HG03354 (cell line): ENCODE measurements around the gene DNASE2.
"Not testable (repeated sequence)": the region's sequence is repeated elsewhere in the genome, so short reads cannot be mapped to it uniquely, and the experiment has no call there.

Experiments used
- ATAC-seq: cut with Tn5 transposase; IDR thresholded peaks from one replicate; pipeline ENCODE4 v1.9.1; 2021; ENCODE audit warnings: mild to moderate bottlenecking; ENCODE audit not compliant: unreplicated experiment, poor library complexity, severe bottlenecking

DNASE2 gene, protein sequence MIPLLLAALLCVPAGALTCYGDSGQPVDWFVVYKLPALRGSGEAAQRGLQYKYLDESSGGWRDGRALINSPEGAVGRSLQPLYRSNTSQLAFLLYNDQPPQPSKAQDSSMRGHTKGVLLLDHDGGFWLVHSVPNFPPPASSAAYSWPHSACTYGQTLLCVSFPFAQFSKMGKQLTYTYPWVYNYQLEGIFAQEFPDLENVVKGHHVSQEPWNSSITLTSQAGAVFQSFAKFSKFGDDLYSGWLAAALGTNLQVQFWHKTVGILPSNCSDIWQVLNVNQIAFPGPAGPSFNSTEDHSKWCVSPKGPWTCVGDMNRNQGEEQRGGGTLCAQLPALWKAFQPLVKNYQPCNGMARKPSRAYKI

DNA sequence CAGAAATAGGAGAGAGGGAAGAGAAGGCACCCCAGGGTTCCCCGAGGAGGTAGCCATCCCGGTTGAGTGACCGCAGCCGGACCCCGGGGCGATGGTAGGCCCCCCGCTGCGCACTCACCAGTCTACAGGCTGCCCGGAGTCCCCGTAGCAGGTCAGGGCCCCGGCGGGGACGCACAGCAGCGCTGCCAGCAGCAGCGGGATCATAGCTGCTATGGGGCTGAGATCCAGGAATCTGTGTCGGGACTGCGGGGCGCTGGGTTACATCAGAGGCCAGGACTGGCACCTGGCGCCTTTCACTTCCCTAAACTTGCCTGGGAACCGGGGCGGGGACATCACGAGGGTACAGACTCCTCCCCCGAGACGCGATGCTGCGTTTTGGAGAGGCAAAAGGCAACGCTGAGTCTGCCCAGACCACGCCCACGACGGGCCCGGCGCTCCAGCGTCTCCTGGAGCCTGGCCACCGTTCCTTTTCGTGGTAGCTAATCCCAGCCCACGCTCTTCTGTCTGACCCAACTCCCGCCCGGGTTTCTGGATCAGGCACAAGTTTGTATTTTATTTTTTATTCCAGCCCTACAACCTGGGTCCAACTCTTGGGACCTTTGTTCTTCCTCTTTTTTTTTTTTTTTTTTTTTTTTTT lies at the start of gene DNASE2:
Gene DNASE2 (minus strand): TSS at position 278 of the 637 bp plus-strand sequence. CDS start 74 bp downstream, at position 204.
- ATAC-seq, result peak; percentile 83

DNA sequence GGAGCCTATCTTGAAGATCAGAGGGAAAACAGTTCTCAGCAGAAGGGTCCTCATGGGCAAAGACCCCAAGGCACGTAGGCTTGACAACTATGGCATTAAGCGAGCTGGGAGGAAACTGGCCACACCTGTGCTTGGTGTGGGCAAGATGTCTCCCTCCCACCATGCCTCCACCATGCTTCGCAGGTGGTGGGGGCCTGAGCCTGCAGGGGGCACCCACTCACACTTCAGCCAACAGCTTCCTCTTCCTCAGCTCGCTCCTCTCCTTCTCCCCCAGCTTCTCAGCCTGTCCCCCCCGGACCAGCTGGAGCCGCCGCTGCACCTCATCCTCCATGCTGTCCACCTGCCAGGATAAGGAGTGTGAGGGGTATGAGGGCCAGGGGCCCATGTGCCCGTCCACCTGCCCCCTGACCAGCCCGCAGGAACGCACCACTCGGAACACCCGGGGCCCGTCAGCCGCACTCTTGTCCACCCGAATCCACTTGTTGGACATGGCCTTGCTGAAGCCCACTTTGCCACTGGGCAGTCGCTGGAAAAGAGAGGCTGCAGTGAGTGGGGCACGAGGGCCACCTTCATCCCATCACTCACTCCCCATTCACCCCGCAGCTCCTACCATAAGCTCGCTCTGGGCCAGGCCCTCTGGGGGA lies 48.9 kb upstream of the DNASE2 start:
- ATAC-seq, result no peak

GRCh38 chr19:12924621-12925310 lies 43.5 kb upstream of the DNASE2 start:
- ATAC-seq, result no peak

GRCh38 chr19:12922959-12923358 lies 41.7 kb upstream of the DNASE2 start:
- ATAC-seq, result no peak

- no peak for ATAC-seq
Observed at GRCh38 chr19:12921047-12921446, 39.8 kb upstream of the DNASE2 start.

GRCh38 chr19:12918253-12918652 lies 37.0 kb upstream of the DNASE2 start:
- no peak for ATAC-seq

DNA sequence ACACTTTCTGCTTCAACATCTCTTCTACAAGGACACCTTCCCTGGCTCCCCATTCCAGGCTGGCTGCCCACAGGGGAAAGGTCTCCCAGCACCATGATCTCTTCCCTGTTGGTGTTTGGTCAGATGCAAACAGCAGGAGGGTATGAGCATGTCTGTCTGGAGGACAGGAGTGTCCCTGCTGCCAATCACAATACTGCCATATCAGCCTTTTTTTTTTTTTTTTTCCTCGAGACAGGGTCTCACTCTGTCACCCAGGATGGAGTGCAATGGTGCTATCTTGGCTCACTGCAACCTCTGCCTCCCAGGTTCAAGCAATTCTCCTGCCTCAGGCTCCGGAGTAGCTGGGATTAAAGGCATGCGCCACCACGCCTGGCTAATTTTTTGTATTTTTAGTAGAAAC lies 34.6 kb upstream of the DNASE2 start:
- not testable (repeated sequence) for ATAC-seq

DNA sequence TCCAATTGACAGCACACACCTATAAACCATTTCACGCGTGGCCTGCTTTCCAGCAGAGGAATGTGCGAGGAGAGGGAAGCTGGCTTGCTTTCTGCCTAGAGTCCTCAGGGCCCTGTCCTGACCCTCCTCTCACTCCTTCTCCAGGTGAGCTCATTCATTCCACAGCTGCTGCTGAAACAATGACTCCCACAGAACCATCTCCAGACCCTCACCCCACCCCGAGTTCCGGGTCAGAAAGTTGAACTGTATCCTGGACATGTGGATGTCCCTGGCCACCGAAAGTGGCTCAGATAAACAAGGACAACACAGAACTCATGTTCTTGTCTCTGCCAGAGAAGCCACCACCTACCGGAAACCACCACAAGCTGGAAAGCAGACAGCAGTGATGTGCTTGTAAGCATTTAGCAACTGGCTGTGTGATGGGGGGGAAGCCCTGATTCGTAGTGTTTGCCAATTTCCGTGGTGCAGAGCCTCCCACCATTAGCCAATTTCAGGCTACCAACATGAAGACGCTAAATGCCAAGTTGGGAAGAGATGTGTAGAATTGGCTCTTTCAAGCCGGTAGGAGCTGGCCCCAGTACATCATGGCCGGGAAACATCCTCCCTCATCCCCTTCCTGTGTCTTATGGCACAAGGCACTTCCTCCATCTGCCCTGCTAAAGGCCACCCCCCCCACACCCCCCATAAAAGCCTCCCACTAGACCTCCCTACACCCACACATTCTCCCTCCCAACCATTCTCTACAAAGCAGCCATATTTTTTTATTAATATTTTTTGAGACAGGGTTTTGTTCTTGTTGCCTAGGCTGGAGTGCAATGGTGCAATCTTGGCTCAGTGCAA lies 32.8 kb upstream of the DNASE2 start:
- no peak for ATAC-seq

GRCh38 chr19:12913011-12913561 lies 31.8 kb upstream of the DNASE2 start:
- no peak for ATAC-seq

DNA sequence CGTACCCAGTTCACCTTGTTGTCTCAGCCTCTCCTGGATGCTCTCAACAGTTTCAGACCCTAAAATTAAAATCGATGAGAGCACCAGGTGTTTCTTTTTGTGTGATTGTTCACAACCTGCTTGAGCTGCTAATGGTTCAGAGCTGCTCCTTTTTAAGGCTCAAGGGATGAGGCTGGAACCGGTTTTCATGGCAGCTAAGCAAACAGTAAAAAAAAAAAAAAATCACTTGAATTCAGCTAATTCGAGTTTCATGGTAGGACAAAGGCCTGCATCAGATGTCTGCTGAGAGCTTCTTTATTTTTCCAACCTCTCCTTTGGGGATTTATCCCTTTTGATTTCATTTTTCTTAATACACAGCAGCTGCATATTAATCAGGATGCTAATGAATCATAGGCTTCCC lies 31.3 kb upstream of the DNASE2 start:
- no peak for ATAC-seq

- ATAC-seq, result no peak
Observed at GRCh38 chr19:12907166-12907565, 25.9 kb upstream of the DNASE2 start.

DNA sequence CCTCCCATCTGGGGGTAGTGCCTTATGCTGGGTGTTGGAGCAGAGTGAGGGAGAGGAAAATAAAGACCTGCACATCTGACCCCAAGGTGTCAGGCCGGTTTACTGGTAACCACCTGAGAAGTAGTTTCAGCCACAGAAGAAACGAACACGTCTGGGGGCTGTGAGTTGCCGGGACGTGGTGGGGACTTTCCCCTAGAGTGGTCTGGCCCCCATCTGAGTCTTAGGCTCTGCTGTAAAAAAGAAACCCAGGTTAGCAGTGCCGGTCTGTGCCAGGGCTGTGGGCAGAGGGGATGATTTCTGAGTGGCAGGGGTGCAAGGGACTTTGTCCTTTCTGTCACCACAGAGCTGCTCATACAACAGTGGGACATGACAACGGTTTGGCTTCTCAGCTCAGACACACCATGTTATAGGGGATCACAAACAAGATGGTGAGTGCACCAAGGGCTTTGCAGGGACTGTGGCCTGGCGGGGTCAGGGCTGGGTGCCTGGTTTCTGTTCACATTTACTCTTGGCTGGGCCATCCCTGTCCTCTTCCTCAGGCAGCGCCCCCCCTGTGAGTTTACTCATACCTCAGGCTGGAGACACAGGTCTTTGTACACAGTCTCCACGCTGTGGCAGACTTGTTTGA lies 18.8 kb upstream of the DNASE2 start:
- ATAC-seq, result peak; percentile 86

DNA sequence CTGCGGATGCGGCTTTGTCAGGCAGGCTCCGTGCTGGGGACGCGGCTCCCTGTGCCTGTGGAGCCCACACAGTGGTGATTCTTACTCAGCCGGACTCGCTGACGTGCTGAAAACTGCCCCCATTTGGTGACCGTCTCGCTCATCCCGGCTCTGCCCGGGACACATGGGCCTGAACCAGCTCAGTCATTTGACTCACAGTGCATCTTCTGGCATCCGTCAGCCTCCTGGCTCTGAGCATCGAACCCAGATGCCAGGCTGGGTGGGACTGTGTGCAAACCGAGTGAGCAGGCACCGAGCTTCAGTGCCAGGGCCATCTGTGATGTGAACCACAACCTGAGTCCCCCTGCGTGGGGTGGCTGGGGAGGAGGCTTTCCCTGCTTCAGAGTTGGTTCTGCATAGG lies 15.2 kb upstream of the DNASE2 start:
- ATAC-seq, result no peak

DNA sequence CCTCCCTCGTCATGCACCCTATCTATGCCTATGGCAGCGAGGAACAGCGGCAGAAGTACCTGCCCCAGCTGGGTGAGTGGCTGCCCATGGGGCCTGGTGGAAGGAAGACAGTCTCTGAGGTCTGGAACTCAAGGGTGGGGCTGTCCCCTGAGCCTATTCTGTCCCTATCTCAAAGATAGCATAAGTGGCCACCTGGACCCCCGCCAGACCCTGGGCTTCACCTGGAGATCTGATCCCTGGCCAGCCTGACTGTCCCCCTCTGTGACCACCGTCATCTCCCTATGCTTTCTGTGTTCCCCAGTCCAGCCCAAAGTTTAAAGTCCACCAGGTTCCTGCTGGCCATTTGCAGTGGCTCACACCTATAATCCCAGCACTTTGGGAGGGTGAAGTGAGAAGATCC lies 12.3 kb upstream of the DNASE2 start:
- ATAC-seq, result no peak

DNA sequence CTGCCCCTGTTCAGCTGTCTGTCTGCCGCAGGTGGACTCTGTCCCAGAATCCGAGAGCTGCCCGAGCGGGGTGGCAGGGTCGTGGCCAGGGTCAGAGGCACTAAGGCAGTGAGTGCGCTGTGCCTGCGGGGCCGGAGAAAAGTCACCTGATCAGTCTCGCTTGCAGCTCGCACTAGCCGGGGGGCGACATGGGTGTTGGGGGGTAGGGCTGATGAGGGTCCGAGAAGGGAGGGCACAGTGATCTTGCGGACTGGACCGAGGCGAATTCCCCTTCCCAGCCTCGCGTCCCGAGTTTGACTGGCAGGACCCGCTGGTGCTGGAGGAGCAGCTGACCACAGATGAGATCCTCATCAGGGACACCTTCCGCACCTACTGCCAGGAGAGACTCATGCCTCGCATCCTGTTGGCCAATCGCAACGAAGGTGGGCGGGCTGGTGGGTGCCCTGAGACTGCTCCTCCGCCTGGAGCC lies 10.3 kb upstream of the DNASE2 start:
- ATAC-seq, result peak; percentile 10

GRCh38 chr19:12890787-12891552 lies 9.7 kb upstream of the DNASE2 start, which contains the start of gene GCDH:
Gene GCDH, plus strand, starts transcription at chr19:12891160. Its CDS starts 145 bp downstream, at chr19:12891305.
- peak; percentile 90 for ATAC-seq

DNA sequence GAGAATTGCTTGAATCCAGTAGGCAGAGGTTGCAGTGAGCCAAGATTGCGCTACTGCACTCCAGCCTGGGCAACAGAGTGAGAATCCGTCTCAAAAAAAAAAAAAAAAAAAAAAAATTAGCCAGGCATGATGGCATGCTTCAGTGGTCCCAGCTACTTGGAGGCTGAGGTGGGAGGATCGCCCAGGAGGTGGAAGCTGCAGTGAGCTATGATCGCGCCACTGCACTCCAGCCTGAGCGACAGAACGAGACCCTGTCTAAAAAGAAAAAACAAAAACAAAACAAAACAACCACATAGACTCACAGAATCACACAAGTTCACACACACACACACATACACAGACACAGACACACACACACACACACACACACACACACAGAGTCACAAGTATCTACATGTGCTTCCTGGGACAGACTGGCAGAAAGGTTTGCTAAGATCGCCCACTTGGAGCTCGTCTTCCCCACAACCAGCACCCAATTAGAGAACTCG lies 9.1 kb upstream of the DNASE2 start:
- ATAC-seq, result not testable (repeated sequence)
